ENCODE measurements around the gene PRKAB2.
"Not testable (repeated sequence)": the region's sequence is repeated elsewhere in the genome, so short reads cannot be mapped to it uniquely, and the experiment has no call there.

Gene PRKAB2

GRCh38 chr1:147171399-147172167 lies 687 bp downstream of the PRKAB2 start:
- peak; percentile 2 to 43 for DNase-seq

- no peak for DNase-seq
Observed at GRCh38 chr1:147169840-147170674, 2.2 kb downstream of the PRKAB2 start.

- DNase-seq = no peak
Observed at GRCh38 chr1:147169171-147169570, 3.1 kb downstream of the PRKAB2 start.

GRCh38 chr1:147168626-147169058 lies 3.6 kb downstream of the PRKAB2 start:
- no peak for DNase-seq

GRCh38 chr1:147167365-147167764 lies 4.9 kb downstream of the PRKAB2 start:
- no peak for DNase-seq

- DNase-seq = no peak
Observed at GRCh38 chr1:147163019-147163418, 9.3 kb downstream of the PRKAB2 start.

GRCh38 chr1:147162093-147162492 lies 10.2 kb downstream of the PRKAB2 start:
- no peak for DNase-seq

- not testable (repeated sequence) for DNase-seq
Observed at GRCh38 chr1:147157116-147157515, 15.2 kb downstream of the PRKAB2 start.

GRCh38 chr1:147156642-147157041 lies 15.6 kb downstream of the PRKAB2 start:
- DNase-seq = no peak

GRCh38 chr1:147152772-147153171 lies 19.5 kb downstream of the PRKAB2 start:
- DNase-seq = no peak

GRCh38 chr1:147151244-147151643 lies 21.0 kb downstream of the PRKAB2 start:
- DNase-seq = no peak

GRCh38 chr1:147142886-147143285 lies 29.4 kb downstream of the PRKAB2 start:
- DNase-seq = no peak

- DNase-seq = not testable (repeated sequence)
Observed at GRCh38 chr1:147130721-147131120, 41.5 kb downstream of the PRKAB2 start.

- DNase-seq = no peak
Observed at GRCh38 chr1:147129116-147129873, 43.0 kb downstream of the PRKAB2 start.

GRCh38 chr1:147124266-147124665 lies 48.0 kb downstream of the PRKAB2 start:
- no peak for DNase-seq

GRCh38 chr1:147117109-147117508 lies 55.2 kb downstream of the PRKAB2 start:
- DNase-seq = no peak

GRCh38 chr1:147115496-147115895 lies 56.8 kb downstream of the PRKAB2 start:
- no peak for DNase-seq

- not testable (repeated sequence) for DNase-seq
Observed at GRCh38 chr1:147115079-147115478, 57.2 kb downstream of the PRKAB2 start.

GRCh38 chr1:147114353-147114752 lies 57.9 kb downstream of the PRKAB2 start:
- DNase-seq = not testable (repeated sequence)

GRCh38 chr1:147111381-147112130 lies 60.7 kb downstream of the PRKAB2 start:
- no peak for DNase-seq

- no peak for DNase-seq
Observed at GRCh38 chr1:147110872-147111271, 61.4 kb downstream of the PRKAB2 start.

GRCh38 chr1:147110434-147110833 lies 61.8 kb downstream of the PRKAB2 start:
- DNase-seq = no peak
